NB4 (cell line): ENCODE results near the gene RPL23.

Source experiments
- MYC ChIP-seq: IDR thresholded peaks from 2 replicates; pipeline ENCODE4 v1.6.1; 2011; ENCODE audit warnings: low read depth, low read length
- POLR2A ChIP-seq: IDR thresholded peaks from 2 replicates; pipeline ENCODE4 v1.6.1; 2011; ENCODE audit warnings: mild to moderate bottlenecking; ENCODE audit not compliant: insufficient read length; ENCODE audit errors: extremely low read depth
- TF ChIP-seq, protein P1 (sequence below): IDR thresholded peaks from one replicate; pipeline ENCODE4 v1.5.1; 2012; ENCODE audit warnings: low read depth, low read length

- TF ChIP-seq, protein P1, sequence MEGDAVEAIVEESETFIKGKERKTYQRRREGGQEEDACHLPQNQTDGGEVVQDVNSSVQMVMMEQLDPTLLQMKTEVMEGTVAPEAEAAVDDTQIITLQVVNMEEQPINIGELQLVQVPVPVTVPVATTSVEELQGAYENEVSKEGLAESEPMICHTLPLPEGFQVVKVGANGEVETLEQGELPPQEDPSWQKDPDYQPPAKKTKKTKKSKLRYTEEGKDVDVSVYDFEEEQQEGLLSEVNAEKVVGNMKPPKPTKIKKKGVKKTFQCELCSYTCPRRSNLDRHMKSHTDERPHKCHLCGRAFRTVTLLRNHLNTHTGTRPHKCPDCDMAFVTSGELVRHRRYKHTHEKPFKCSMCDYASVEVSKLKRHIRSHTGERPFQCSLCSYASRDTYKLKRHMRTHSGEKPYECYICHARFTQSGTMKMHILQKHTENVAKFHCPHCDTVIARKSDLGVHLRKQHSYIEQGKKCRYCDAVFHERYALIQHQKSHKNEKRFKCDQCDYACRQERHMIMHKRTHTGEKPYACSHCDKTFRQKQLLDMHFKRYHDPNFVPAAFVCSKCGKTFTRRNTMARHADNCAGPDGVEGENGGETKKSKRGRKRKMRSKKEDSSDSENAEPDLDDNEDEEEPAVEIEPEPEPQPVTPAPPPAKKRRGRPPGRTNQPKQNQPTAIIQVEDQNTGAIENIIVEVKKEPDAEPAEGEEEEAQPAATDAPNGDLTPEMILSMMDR = no peak
- peak; percentile 97 for TF ChIP-seq POLR2A
- TF ChIP-seq MYC = peak; percentile 93
Observed at GRCh38 chr17:38824899-38825761, 28.4 kb downstream of the RPL23 start, which contains the start of gene CWC25.
